ENCODE data around the gene MYPN. TPM values are rescaled to one million over a fixed set of nuclear protein-coding genes. Genes with fewer than 3 reads are reported as not detected.

MYPN gene
- total RNA-seq, 4 donors from 2014 or later, result 118 to 342 (median 193) TPM

DNA sequence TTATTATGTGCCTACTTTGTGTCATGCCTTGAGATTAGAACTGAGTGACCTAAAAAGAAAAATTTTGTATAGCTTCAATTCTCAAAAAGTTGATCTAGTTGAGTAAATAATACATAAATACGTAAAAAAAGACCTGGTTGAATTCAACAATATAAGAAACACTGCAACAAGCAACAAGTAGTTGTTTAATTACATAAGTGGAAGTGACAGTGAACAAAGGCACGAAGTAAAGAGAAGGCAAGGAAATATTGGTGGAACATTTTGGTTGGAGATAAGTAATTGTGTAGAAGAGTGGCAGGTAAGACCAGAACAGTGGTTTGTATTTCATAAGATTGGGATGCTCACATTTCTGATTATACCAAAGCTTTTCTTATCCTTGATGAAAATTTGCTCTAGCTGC lies 8.2 kb upstream of the MYPN start:
- intact Hi-C loops (cut with DNase I; ENCODE audit: low total_unique reads), result no loop called here
- Histone ChIP-seq H3K27me3 (no peaks in the 10 kb centered on the region), H3K27ac (peak overlapping the region; percentile 87 to 93 (median 91)), H3K36me3 (no peaks in the 10 kb centered on the region), H3K4me1 (peaks cover 50 to 78% of the 10 kb centered on the region in 2 donors), H3K4me3 (no peak overlapping the region), H3K9me3 (no peaks in the 10 kb centered on the region)
- DNase-seq (no peak), ATAC-seq (no peak)
- TF ChIP-seq CTCF (IDR thresholded peaks at IDR 0.05 in 4 of 5, conservative IDR thresholded peaks at IDR 0.05 in 1 of 5) (no peak), POLR2A (IDR thresholded peaks at IDR 0.05) (no peak)
- in situ Hi-C loops (cut with MboI; ENCODE audit: low sequenced_read_pairs in 4 of 4), result no loop called here

DNA sequence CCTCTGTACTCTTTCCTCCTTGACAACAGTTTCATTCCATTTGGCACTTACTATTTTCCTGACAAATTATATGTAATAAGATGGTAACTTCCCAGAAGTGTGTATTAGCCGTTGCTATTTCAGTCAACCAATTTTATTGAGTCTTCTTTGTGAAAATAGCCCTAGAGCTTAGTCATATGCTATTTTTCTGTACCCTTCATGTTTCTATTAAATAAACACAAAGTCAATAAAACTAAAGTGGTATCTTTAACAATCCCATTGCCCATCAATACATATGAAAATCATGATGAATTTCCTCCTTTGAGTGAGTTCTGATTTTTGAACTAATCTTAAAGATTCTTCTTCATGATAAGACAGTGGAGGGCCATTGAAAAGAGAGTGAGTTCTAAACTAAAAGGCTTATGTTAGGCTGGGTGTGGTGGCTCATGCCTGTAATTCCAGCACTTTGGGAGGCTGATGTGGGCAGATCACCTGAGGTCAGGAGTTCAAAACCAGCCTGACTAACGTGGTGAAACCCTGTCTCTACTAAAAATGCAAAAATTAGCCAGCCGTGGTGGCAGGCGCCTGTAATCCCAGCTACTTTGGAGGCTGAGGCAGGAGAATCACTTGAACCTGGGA lies 5.9 kb upstream of the MYPN start:
- no peaks in the 10 kb centered on the region for H3K36me3 ChIP-seq
- TF ChIP-seq POLR2A (IDR thresholded peaks at IDR 0.05) (no peak), CTCF (IDR thresholded peaks at IDR 0.05 in 4 of 5, conservative IDR thresholded peaks at IDR 0.05 in 1 of 5) (no peak)
- H3K4me3 ChIP-seq, result no peak overlapping the region
- no peak for ATAC-seq
- intact Hi-C loops (cut with DNase I; ENCODE audit: low total_unique reads) (no loop called here), in situ Hi-C loops (cut with MboI; ENCODE audit: low sequenced_read_pairs in 4 of 4) (no loop called here)
- no peak for DNase-seq
- peak overlapping the region; percentile 90 to 93 (median 91) for H3K27ac ChIP-seq
- H3K27me3 ChIP-seq, result no peaks in the 10 kb centered on the region
- H3K9me3 ChIP-seq, result no peaks in the 10 kb centered on the region
- peaks cover 41 to 58% of the 10 kb centered on the region in 2 donors for H3K4me1 ChIP-seq

DNA sequence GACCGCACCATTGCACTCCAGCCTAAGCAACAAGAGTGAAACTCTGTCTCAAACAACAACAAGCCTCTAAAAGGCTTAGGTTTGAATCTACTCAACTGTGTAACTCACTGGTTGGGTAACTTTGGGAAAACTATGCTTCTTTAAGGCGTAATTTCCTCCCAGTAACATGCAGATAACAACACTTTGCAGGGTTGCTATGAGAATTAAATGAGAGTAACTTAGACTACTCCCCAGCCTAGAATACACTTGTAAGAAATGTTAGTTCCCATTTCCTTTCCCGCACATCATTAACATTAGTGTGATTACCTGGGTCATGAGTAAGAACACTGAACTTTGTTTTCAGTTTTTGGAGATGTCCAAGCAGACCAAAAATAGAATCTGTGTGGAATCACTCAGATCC lies 5.4 kb upstream of the MYPN start:
- no peaks in the 10 kb centered on the region for H3K9me3 ChIP-seq
- TF ChIP-seq CTCF (IDR thresholded peaks at IDR 0.05 in 4 of 5, conservative IDR thresholded peaks at IDR 0.05 in 1 of 5), result no peak
- DNase-seq, result no peak
- H3K36me3 ChIP-seq, result no peaks in the 10 kb centered on the region
- H3K27ac ChIP-seq, result peak overlapping the region; percentile 90 to 93 (median 91)
- no peak for ATAC-seq
- in situ Hi-C loops (cut with MboI; ENCODE audit: low sequenced_read_pairs in 4 of 4) (no loop called here), intact Hi-C loops (cut with DNase I; ENCODE audit: low total_unique reads) (no loop called here)
- H3K27me3 ChIP-seq, result no peaks in the 10 kb centered on the region
- H3K4me3 ChIP-seq, result no peak overlapping the region
- H3K4me1 ChIP-seq, result peaks cover 39 to 52% of the 10 kb centered on the region in 2 donors

DNA sequence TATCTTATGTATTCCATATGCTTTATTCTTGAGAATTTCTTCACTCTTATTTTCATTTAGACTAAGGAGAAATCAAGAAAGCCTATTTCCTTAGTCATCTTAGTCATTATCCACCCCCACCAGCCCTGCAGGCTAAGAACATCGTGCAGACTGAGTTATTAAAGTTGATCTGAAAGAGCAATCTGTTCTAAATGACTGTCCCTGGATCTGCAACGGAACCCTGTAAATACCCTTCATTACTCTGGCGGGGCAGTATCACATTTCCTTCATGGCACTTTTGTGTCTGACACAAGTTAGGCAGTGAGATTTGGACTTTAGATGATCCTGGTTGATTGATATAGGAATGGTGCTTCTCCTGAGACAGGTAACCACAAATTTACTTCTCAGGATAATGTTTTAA lies 3.5 kb upstream of the MYPN start:
- peak in 1 of 2 donors; percentile 64 for TF ChIP-seq POLR2A (IDR thresholded peaks at IDR 0.05)
- no peak for TF ChIP-seq CTCF (IDR thresholded peaks at IDR 0.05 in 4 of 5, conservative IDR thresholded peaks at IDR 0.05 in 1 of 5)
- H3K27ac ChIP-seq, result peak overlapping the region; percentile 90 to 93 (median 91)
- peak; percentile 74 to 80 for DNase-seq
- in situ Hi-C loops (cut with MboI; ENCODE audit: low sequenced_read_pairs in 4 of 4), result no loop called here
- peaks cover 21 to 35% of the 10 kb centered on the region in 2 donors for H3K4me1 ChIP-seq
- no peaks in the 10 kb centered on the region for H3K27me3 ChIP-seq
- no peaks in the 10 kb centered on the region for H3K36me3 ChIP-seq
- peak; percentile 68 to 75 for ATAC-seq
- no peaks in the 10 kb centered on the region for H3K9me3 ChIP-seq
- intact Hi-C loops (cut with DNase I; ENCODE audit: low total_unique reads), result no loop called here
- peak overlapping the region; percentile 54 to 66 (median 59) for H3K4me3 ChIP-seq

- ATAC-seq, result peak; percentile 68
- intact Hi-C loops (cut with DNase I; ENCODE audit: low total_unique reads), result no loop called here
These were observed 2.6 kb upstream of the MYPN start for GRCh38 chr10:68106656-68107055.

More at GRCh38 chr10:68106656-68107055, 2.6 kb upstream of the MYPN start:
- Histone ChIP-seq H3K9me3 (no peaks in the 10 kb centered on the region), H3K36me3 (no peaks in the 10 kb centered on the region), H3K4me1 (peaks cover 13 to 33% of the 10 kb centered on the region in 2 donors), H3K27me3 (no peaks in the 10 kb centered on the region), H3K27ac (peak overlapping the region; percentile 90 to 93 (median 91)), H3K4me3 (peak overlapping the region; percentile 54 to 66 (median 59))
- no peak for TF ChIP-seq CTCF (IDR thresholded peaks at IDR 0.05 in 4 of 5, conservative IDR thresholded peaks at IDR 0.05 in 1 of 5)
- peak; percentile 36 to 76 for TF ChIP-seq POLR2A (IDR thresholded peaks at IDR 0.05)
- in situ Hi-C loops (cut with MboI; ENCODE audit: low sequenced_read_pairs in 4 of 4), result no loop called here
- DNase-seq, result peak; percentile 57 to 70

All from gastrocnemius medialis (tissue), 4 donors.